GM18498 (cell line): Measurements from ENCODE around the gene CWC25.
"Not testable (repeated sequence)": the region's sequence is repeated elsewhere in the genome, so short reads cannot be mapped to it uniquely, and the experiment has no call there.

Experiments
- ATAC-seq: cut with Tn5 transposase; IDR thresholded peaks from one replicate; pipeline ENCODE4 v1.9.1; 2021; ENCODE audit warnings: mild to moderate bottlenecking, moderate library complexity; ENCODE audit not compliant: unreplicated experiment

CWC25 gene

GRCh38 chr17:38824899-38825761 lies at the start of gene CWC25:
CWC25 (minus strand) TSS chr17:38825321; CDS start chr17:38825183, 138 bp downstream.
- ATAC-seq, result peak; percentile 79

- ATAC-seq, result no peak
Observed at GRCh38 chr17:38873640-38874380, 48.7 kb upstream of the CWC25 start.

GRCh38 chr17:38872671-38873385 lies 47.7 kb upstream of the CWC25 start:
- ATAC-seq, result no peak

- ATAC-seq, result no peak
Observed at GRCh38 chr17:38872027-38872511, 46.9 kb upstream of the CWC25 start.

- ATAC-seq, result no peak
Observed at GRCh38 chr17:38871247-38872015, 46.3 kb upstream of the CWC25 start.

- peak; percentile 26 for ATAC-seq
Observed at GRCh38 chr17:38870259-38871165, 45.4 kb upstream of the CWC25 start.

GRCh38 chr17:38869526-38870258 lies 44.6 kb upstream of the CWC25 start, which contains the start of gene LASP1:
LASP1 (plus strand) TSS chr17:38870058; CDS start chr17:38870190, 132 bp downstream.
- peak; percentile 50 for ATAC-seq

- ATAC-seq, result peak; percentile 36
Observed at GRCh38 chr17:38868817-38869525, 43.9 kb upstream of the CWC25 start.

- no peak for ATAC-seq
Observed at GRCh38 chr17:38867968-38868816, 43.1 kb upstream of the CWC25 start.

GRCh38 chr17:38867179-38867967 lies 42.3 kb upstream of the CWC25 start:
- ATAC-seq, result no peak

GRCh38 chr17:38864636-38865398 lies 39.7 kb upstream of the CWC25 start:
- ATAC-seq, result no peak

- ATAC-seq, result no peak
Observed at GRCh38 chr17:38861399-38861843, 36.3 kb upstream of the CWC25 start.

- ATAC-seq, result no peak
Observed at GRCh38 chr17:38857271-38857670, 32.1 kb upstream of the CWC25 start.

GRCh38 chr17:38855101-38855714 lies 30.1 kb upstream of the CWC25 start:
- not testable (repeated sequence) for ATAC-seq
